ENCODE data around the gene KCNAB3. TPM values are rescaled to one million over a fixed set of nuclear protein-coding genes. Genes with fewer than 3 reads are reported as not detected.

KCNAB3 gene
- polyA plus RNA-seq, 1 donor from 2014 or later: 5.6 TPM

DNA sequence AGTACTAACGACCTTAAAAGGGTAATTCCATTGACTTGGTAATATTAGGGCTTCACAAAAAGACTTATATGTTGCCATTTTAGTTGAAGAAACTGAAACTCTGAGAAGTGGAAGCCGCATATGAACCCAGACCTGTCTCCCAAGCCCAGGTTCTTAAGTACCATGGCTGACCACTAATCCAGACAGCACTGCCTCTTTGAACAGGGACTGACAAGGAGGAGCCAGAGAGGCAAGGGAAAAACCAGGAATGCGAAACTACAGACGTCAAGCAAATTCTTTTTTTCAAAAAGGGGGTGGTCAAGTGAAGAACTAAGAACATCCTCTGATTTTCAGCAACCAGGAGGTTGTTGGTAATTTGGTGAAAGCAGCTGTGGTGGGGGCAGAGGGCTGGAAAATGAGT, 56.6 kb downstream of the KCNAB3 start:
- no peaks in the 10 kb centered on the region for H3K27me3 ChIP-seq (ENCODE audit: insufficient read depth, low read depth, low read length)
- TF ChIP-seq TAF1 (IDR thresholded peaks at IDR 0.05; ENCODE audit: low read depth): no peak
- TF ChIP-seq REST (IDR thresholded peaks at IDR 0.05; ENCODE audit: borderline replicate concordance): no peak
- TF ChIP-seq SMC3 (conservative IDR thresholded peaks at IDR 0.05; ENCODE audit: poor library complexity): no peak
- TF ChIP-seq EZH2 (IDR thresholded peaks at IDR 0.05; ENCODE audit: borderline replicate concordance, insufficient read depth, low read length, poor library complexity, severe bottlenecking): no peak
- no peak for TF ChIP-seq MXI1 (conservative IDR thresholded peaks at IDR 0.05; ENCODE audit: poor library complexity, severe bottlenecking)
- TF ChIP-seq EP300 (conservative IDR thresholded peaks at IDR 0.05; ENCODE audit: poor library complexity, severe bottlenecking): no peak
- TF ChIP-seq RAD21 (conservative IDR thresholded peaks at IDR 0.05): no peak
- no peak for TF ChIP-seq CTCF (IDR thresholded peaks at IDR 0.05; ENCODE audit: poor library complexity, severe bottlenecking)
- no peak for TF ChIP-seq POLR2AphosphoS5 (IDR thresholded peaks at IDR 0.05)
- no peak overlapping the region for H3K4me3 ChIP-seq (ENCODE audit: low read length)
- H3K4me2 ChIP-seq (ENCODE audit: low read length): no peak overlapping the region
- no peak overlapping the region for H2AFZ ChIP-seq (ENCODE audit: low read depth, low read length)
- no peaks in the 10 kb centered on the region for H4K20me1 ChIP-seq (ENCODE audit: insufficient read depth)
- no peaks in the 10 kb centered on the region for H3F3A ChIP-seq (ENCODE audit: insufficient read depth, low read length, poor library complexity, severe bottlenecking)
- peaks cover 5% of the 10 kb centered on the region for H3K79me2 ChIP-seq (replicated peaks; ENCODE audit: insufficient read depth, low read length)
- H3K9me2 ChIP-seq (ENCODE audit: insufficient read depth, low read length): no peaks in the 10 kb centered on the region
- no peak overlapping the region for H3K27ac ChIP-seq (ENCODE audit: low read length)
- no peaks in the 10 kb centered on the region for H3K9me3 ChIP-seq (ENCODE audit: low read length)
- H3K36me3 ChIP-seq (ENCODE audit: insufficient read depth, low read length): no peaks in the 10 kb centered on the region
- no peak overlapping the region for H3K9ac ChIP-seq (ENCODE audit: low read length)

Small RNAs within 50 kb of the gene (small RNA-seq; reads per million reads assigned to genes)
- 10.7 to 16.6 (median 15.8) reads per million in 3 experiments for gene SCARNA21

Other genes with a start within 250 kb of the KCNAB3 start
- 13.8 and 14.3 TPM in 2 replicates for gene TP53, start 242.4 kb downstream of the KCNAB3 start, polyA plus RNA-seq
- gene WRAP53, start 241.4 kb downstream of the KCNAB3 start, polyA plus RNA-seq: 20.1 and 22.4 TPM in 2 replicates
- gene EFNB3, start 224.7 kb downstream of the KCNAB3 start, polyA plus RNA-seq: 36.4 and 46.5 TPM in 2 replicates
- gene DNAH2, start 212.1 kb downstream of the KCNAB3 start, polyA plus RNA-seq: 2.0 and 2.1 TPM in 2 replicates
- gene KDM6B, start 95.6 kb downstream of the KCNAB3 start, polyA plus RNA-seq: 2.5 and 4.4 TPM in 2 replicates
- gene TMEM88, start 74.8 kb downstream of the KCNAB3 start, polyA plus RNA-seq: 4.2 and 6.7 TPM in 2 replicates
- 99.5 and 110 TPM in 2 replicates for gene NAA38, start 72.3 kb downstream of the KCNAB3 start, polyA plus RNA-seq
- 21.1 and 30.4 TPM in 2 replicates for gene CYB5D1, start 71.9 kb downstream of the KCNAB3 start, polyA plus RNA-seq
- gene CHD3, start 41.1 kb downstream of the KCNAB3 start, polyA plus RNA-seq: 115 and 159 TPM in 2 replicates
- 69.9 and 81.4 TPM in 2 replicates for gene RNF227, start 13.6 kb downstream of the KCNAB3 start, polyA plus RNA-seq
- 34.0 and 38.3 TPM in 2 replicates for gene TRAPPC1, start 2.1 kb upstream of the KCNAB3 start, polyA plus RNA-seq
- 48.7 and 52.0 TPM in 2 replicates for gene CNTROB, start 2.4 kb upstream of the KCNAB3 start, polyA plus RNA-seq
- 0.07 and 0.10 TPM in 2 replicates for gene GUCY2D, start 72.8 kb upstream of the KCNAB3 start, polyA plus RNA-seq
- gene ALOX15B, start 109.2 kb upstream of the KCNAB3 start, polyA plus RNA-seq: not detected in 2 replicates
- 0.31 and 0.34 TPM in 2 replicates for gene ALOX12B, start 157.9 kb upstream of the KCNAB3 start, polyA plus RNA-seq
- 0.77 and 1.6 TPM in 2 replicates for gene ALOXE3, start 188.7 kb upstream of the KCNAB3 start, polyA plus RNA-seq
- gene HES7, start 194.2 kb upstream of the KCNAB3 start, polyA plus RNA-seq: 7.3 and 15.3 TPM in 2 replicates
- gene PER1, start 222.5 kb upstream of the KCNAB3 start, polyA plus RNA-seq: 1.9 and 2.0 TPM in 2 replicates
- 91.6 and 98.3 TPM in 2 replicates for gene VAMP2, start 233.1 kb upstream of the KCNAB3 start, polyA plus RNA-seq
- 23.3 and 31.7 TPM in 2 replicates for gene TMEM107, start 246.5 kb upstream of the KCNAB3 start, polyA plus RNA-seq